ENCODE results near the gene CYB5RL.
"Not testable (repeated sequence)": the region's sequence is repeated elsewhere in the genome, so short reads cannot be mapped to it uniquely, and the experiment has no call there.

CYB5RL gene

DNA sequence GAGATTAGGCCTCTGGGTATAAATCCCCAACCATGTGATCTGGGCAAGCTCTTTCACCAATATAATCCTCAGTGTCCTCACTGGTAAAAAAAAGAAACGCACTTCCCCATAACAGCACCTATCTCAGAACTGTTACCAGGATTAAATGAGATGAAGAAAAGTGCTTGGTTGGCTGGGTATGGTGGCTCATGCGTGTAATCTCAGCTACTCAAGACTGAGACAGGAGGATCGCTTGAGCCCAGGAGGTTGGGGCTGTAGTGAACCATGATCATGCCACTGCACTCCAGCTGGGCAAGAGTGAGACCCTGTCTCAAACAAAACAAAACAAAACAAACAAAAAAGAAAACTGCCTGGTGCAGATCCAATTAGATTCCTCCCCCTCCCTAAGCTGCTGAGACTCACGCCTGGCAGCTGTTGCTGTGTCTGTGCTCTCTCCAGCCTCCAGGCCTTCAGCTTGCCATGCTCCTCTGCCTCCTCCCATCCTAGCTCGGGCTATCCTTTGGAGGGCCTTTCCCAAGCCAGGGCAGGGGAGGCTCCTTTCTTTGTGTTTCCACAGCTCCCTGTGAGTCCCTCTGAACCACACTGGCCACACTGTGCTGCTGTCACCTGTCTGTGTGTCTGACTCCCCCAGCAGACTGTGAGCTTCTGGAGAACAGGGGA lies 19.0 kb downstream of the CYB5RL start:
- DNase-seq: no peak

DNA sequence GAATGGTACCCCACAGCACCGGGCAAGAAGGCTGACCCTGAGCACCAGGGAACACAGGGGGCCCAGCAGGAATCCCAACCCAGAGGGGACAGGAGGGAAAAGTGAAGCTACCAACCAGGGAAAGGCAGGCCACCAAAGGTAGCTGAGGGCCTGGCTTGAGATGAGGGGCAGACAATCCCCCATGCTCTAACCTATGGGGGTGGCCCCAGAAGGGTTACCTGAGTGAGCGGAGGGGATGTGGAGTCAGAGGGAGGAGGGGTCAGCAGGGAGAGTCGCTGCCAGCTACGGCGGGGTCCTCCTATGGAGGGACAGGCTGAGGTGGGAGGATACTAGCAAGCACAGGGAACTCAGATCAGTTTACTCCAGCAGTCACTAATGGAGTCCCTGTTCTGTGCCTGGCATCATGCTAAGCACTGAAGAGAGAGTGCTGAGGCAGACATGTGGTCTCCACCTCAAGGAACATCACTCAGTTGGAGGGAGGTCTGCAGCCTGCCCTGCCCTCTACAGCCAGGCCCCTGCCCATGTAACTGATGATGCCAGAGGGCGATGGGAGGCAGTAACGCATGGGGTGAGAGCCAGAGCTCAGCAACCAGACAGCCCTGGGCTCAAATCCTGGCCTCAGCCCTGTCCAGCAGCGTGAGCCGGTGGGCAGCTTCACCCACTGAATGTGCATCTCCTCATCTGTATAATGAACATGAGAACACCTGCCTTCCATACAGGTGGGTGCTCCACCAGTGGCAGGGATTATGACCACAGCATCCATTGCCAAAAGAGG lies 21.3 kb downstream of the CYB5RL start:
- no peak for DNase-seq

DNA sequence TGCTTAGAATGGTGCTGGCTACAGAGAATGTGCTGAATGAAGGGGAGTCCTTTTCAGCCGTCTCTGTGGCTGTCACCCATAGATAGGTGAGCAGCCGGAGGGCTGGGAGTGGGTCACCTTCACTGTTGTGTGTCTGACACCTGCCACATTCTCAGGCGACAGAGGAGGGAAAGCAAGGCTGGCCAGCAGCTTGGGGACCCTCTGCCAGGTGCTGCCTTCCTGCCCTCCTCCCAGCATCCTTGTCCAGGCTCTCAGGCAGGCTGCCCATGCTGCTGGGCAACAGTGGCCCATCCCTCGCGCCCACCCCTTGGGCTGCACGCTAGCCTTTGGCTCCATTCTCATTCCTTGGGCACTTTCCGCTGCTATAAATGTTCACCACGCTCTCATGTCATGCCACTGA lies 22.1 kb downstream of the CYB5RL start:
- DNase-seq: no peak

DNA sequence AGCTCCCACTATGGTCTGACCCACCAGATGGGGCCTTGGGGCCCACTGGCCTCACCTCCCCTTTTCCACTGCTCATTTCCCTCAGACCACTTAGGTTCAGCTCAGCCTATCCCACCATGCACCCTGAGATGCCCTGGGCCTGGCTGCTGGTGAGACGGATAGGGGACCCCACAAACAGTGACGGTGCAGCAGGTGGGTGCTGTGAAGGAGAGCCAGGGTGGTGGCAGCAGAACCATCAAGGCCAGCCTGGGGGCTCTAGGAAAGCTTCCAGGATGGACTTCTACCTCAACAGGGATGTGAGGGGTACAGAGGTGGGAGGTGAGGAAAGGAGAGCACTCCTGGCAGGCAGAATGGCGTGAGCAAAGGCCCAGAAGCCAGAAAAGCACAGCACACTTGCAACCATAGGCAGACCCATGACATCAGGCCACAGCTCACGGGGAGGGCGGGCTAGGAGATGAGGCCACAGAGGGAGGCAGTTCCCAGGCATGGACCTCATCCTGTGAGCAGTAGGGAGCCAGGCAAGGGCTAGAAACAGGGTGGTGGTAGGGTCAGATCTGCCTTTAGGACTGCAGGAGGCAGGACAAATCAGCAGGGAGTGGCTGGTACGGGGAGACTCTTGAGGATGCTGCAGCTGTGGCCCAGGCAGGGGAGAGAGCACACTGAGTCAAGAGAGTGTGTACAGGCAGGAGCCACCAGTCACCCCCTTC lies 23.1 kb downstream of the CYB5RL start:
- DNase-seq: no peak

DNA sequence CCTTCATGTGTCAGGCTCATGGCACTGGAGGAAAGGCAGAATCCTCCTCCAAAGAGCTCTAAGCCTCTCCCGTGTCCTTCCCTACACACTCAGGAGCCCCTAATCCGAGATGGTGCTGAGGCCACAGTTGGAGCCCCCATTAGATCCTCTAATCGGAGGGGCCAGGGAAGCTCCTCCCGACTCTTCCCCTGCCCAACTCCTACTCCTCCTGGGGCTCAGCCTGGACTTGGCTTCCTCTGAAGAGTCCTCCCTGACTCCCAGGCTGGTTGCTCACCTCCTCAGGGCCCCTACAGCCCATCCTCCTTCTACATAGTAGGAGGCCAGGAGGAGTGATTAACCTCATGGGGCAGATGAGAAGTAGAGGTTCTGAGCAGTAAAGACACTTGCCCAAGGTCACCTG lies 25.7 kb downstream of the CYB5RL start:
- DNase-seq: no peak

DNA sequence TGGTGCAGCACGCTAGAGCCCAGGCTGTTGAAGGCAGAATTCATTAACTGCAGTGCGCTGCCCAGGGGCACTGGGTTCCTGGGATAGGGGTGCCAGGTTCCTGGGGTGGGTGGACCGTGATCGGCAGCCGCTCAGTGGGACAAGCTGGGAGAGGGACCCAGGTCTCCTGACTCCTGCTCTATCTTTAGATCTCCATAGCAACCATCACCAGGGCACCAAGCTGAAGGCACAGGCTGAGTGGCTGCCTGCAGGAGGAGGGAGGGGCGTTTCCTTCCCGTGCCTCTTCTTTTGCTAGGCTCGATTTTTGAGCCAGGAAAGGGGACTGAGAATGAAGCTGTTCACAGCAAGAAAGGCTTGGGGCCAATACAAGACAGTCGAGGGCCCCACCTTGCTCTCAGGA lies 26.1 kb downstream of the CYB5RL start:
- DNase-seq: no peak

DNA sequence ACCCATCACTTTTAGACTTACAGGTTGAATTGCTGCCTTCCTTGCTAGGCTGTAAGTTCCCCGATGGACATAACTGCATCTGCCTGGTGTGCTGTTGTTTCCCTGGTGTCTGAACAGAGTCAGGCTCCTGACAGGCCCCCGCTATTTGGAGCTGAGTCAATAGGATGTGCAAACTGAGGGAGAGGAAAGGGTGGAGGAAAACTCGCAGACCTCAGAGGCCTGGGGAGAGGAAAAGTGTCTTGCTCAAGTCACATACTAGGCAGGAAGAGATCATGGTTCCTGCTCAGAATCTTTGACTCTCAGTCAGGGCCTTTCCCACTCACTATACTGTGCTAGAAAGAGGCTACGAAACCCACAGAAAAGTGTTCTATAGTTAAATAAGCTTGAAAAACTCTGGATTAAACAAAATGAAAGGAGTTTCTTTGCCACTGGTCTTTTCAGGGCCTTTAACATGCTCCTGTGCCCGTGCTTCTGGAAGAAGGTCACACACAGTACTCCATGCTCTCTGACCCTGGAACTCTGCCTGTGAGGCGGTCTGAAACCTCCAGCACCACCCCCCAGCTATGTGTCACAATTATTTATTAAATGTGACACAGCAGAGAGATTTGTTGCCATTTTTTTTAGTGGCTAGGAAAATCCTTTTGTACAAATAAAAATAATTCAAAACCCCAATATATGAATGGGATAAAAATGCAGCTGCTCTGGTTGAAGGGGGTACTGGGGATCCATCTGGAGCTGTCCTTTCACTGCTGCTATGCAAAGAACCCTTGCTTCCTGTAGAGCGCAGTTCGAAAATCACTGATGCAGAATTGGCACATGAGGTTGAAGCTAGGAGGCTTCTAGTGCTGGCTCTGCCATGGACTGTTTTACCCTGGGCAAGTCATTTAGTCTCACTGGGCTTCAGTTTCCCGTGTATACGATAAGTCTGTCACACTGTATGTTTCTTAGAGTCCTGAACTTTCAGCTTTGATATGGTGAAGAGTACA lies 26.9 kb downstream of the CYB5RL start:
- no peak for DNase-seq

DNA sequence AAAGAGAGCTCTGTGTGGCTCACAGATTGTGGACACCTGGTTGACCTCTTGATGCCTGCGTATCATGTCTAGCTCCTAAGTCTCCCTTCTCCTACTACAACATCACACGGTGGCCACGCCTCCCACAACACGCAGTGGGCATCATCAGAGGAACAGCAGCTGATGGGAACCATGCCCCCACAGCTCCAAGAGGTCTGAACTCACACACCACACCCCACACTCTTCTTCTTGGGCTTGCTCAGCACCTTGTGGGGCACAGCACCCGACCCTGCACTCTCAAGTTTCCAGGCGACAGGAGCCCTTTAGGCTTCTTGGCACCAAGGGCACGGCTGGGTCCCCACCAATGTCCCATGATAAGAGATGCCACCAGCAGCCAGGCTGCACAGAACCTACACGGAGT lies 28.2 kb downstream of the CYB5RL start:
- DNase-seq: no peak

DNA sequence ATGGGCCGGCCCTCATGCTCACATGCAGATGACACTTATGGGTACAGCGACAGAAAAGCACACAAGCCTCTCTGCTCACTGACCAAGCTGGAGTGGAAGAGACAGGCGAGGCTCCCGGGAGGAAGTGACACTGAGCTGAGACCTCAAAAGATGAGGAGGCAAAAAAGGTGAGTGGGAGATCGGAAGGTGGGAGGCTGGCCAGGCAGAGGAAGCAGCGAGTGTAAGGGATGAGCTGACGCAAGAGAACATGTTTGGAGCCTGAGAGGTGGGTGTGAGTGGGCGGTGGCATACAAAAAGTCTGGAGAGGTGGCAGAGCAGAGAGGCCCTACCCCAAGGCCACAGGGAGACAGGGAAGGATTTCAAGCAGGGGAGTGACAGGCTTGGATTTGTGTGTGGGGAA lies 28.8 kb downstream of the CYB5RL start:
- no peak for DNase-seq

DNA sequence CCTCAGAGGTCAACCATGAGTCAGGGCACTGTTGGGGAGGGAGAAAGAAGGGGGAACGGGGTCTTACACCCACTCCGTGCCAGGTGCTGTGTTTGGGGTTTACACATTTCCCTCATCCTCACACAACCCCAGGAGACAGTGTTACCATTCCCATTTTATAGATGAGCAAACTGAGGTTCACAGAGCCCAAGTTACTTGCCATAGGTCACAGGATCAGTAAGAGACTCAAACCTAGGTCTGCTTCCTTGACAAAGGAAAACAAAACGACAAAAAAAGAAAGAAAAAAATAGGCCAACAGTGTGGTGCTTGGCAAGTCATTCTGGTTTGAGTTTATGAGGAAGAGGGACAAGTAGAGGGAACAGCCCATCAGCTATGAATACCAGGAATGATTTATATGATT lies 30.8 kb downstream of the CYB5RL start:
- no peak for DNase-seq

DNA sequence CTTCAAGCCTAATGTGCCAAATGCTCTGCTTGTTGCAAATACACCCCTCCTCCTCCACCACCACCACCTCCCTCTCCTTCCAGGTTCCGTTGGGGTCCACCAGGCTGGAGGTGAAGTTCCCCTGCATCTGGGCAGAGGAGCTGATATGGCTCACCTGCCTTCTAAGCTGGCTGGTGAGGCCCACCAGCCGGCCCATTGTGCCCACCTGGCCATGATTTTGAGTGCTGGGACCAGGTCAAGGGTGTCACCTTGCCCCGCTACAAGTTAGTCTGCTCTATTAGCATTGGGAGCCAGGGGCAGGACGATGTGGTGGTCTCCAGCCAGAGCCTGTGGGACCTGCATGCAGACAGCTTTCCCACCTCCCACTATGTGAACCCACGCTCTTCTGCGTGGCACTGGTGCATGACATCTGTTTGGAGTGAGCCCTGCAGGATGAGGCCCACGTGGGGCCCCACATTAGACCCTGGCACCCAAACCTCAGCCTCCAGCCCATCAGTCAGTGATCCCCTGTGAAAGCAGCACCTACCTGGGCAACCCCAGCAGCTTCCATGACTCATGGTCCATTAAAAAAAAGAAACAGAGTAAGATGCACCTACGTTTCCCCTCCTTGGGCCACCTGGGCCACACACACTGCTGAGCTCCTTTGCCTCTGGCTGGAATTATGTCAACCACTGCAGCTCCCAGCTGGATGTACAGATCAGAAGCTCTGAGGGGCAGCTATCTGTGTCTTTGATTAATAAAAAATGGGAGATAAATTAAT lies 31.4 kb downstream of the CYB5RL start:
- DNase-seq: no peak

DNA sequence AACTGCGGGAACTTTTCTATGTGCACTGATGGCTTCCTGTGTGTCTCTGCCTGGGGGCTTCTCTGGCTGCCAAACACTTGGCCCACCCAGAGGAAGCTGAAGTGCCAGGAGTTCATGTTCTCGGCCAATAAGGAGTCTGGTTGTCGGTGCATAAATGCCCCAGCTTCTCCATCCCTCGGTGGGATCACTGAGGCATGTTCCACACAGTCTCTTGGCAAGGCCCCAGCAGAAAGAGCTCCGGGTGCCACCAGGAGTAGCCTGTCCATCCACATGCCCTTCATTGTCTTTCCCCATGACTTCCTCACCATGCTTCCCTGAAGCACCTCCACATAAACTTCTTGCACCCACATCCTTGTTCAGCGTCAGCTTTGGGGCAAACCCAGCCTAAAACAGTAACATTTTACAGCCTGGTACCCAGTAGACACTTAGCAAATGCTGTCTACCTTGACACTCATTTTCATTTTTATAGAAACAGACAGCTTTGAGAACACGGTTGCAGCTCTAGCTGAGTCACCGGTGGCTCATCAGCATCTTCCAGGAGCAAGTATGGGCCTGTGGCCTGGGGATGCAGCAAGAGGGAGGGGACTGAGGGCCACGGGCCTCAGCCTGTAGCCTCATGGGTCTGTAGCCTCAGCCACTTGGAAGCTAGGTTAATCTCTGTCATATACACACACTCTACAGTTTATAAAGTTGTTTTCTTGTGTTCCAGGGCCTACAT lies 32.2 kb downstream of the CYB5RL start:
- DNase-seq: no peak

DNA sequence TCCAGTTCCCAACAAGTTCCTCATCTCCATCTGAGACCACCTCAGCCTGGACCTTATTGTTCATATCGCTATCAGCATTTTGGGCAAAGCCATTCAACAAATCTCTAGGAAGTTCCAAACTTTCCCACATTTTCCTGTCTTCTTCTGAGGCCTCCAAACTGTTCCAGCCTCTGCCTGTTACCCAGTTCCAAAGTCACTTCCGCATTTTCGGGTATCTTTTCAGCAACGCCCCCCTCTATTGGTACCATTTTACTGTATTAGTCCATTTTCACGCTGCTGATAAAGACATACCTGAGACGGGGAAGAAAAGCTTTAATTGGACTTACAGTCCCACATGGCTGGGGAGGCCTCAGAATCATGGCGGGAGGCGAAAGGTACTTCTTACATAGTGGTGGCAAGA lies 33.5 kb downstream of the CYB5RL start:
- not testable (repeated sequence) for DNase-seq

DNA sequence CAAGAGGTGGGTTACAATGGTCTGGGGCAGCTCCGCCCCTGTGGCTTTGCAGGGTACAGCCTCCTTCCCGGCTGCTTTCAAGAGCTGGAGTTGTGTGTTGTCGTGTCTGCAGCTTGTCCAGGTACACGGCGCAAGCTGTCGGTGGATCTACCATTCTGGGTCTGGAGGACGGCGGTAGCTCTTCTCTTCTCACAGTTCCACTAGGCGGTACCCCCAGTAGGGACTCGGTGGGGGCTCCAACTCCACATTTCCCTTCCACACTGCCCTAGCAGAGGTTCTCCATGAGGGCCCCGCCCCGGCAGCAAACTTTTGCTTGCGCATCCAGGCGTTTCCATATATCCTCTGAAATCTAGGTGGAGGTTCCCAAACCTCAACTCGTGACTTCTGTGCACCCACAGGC lies 34.7 kb downstream of the CYB5RL start:
- no peak for DNase-seq

DNA sequence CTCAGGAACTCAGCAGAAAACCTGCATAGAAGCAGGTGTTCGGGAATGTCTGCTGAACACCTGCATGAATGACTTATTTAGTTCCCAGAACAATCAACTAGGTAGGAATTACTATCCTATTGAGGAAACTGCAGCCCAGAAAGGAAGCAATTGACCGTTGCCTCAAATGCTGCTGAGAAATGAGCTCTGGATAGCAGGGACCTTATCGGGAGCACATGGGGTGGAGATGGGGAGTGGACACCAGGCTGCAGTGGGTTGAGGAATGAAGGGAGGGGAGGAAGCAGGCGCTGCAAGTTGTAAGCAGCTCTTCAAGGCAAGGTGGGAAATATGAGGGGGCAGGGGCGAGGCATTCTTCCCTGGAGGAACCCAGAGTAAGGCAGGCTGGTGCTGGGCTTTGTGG lies 36.3 kb downstream of the CYB5RL start:
- DNase-seq: no peak

DNA sequence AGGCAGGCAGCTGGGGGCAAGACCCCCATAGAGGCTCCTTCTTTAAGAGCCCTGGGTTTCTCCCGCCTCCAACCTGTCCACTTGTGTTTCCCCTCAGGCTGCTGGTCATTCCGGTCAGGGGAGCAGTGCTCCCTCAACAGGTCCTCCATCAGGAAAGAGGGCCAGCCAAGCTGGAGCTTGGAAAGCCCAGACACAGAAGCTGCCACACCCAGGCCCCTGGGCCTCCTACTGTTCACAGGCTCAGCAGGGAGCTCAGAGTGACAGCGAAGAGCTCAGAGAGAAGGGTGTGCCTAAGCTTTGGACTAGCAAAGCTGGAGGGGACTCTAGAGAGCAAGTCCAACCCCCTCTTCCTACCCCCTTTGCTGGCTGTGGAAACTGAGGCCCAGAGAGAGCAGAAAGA lies 36.8 kb downstream of the CYB5RL start:
- peak; percentile 45 for DNase-seq

DNA sequence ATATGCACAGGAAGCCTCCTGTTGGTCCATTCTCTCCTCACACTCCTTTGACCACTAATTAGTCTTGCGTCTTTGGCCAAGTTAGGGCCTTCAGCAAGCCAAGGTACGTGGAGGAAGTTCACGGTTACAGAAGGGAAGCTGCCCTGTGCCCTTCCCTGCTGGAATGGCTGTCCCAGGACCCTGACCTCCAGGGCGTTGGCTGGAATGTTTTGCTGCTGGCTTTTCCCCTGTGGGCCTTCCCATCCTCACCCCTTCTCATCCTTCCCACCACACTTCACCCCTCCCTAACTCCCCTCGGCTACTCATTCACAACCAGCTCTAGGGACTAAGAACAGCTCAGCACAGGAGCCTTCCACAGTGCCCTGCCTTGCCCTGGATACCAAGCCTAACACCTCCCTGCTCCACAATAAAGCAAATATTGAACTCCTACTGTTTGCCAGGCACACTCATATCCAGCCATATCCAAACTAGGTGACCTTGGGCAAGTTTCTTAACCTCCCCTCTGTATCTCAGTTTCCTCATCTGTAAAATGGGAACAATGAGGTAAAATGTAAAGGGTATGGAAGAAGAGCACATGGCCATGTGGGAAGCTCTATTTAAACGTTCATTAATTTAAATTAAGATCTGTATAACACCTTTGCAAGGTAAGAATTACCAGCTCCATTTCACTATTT lies 38.2 kb downstream of the CYB5RL start:
- no peak for DNase-seq

DNA sequence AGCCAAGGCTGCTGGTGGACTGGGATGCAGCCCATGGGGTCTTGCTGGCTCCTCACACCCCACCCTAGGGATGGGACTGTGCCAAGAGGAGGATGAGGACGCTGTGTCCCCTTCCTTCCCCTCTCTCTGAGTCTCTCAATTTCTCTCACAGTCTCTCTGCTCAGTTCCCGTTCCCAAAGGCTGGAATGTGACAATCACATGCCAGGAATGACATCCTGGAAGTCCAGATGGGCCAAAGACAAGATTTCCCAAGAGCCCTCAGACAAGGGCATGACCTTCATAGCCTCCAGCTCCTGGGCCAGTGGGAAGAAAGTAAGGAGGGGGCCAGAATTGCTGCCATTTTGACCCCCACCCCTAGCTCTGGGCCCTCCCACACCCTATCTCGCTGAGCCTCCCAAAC lies 39.5 kb downstream of the CYB5RL start:
- DNase-seq: no peak

DNA sequence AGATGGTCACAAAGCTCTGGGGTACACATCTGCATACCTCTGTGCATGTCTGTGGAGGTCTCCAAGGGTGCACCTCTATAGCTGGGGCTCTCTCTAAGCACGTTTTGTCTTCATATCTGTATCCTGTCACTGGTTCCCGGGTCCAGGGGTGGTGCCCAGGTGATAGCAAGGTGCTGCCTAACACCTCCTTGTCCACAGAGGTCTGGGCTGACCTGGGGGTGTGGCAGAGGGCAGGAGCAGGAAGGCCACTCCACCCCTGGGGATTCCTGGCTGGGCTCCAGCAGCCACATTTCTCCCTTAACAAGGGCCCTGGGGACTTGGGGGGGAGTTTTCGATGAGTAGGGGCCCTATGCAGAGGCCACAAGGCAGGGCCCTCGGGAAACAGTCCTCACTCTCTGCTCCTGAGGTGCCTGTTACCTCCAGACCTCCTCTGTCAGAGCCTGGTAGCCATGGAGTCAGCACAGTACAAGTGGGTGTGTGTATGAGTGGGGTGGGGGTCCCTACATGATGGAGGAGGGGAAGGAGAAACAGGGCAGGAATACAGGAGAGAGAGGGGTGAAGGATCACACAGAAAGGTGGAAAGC lies 40.0 kb downstream of the CYB5RL start:
- no peak for DNase-seq

DNA sequence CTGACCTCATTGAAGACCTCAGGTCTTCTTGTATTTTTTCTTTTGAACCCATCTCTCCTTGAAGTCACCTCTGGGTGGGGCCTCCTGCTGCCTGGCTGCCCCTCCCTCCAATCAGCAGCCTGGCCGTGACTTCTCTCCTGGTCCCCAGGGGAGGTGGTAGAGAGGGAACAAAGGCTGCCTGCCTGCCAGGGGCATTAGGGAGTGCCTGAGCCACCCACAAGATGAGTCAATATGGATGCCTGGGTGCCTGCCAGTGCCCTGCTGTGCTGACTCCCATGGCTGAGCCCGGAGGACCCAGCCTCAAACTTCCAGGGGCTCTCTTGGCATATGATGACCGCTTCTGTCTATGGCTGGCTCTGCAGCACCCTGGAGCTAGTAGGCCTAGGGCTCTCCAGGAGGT lies 41.8 kb downstream of the CYB5RL start:
- DNase-seq: peak; percentile 84

All from COR-L47 (cell line).